Uterus (tissue), 2 donors: Measurements from ENCODE around the gene ZNRD2.

Experiments
- POLR2A ChIP-seq, 2 donors: fragments of 450-650 bp; IDR thresholded peaks; one replicate each; pipeline ENCODE4 v1.6.1; 2016; ENCODE audit warnings: antibody characterized with exemption in 2 of 2, mild to moderate bottlenecking in 1 of 2, moderate library complexity in 1 of 2
- TF ChIP-seq, protein P1 (sequence below), 4 experiments: fragments of 200-600 bp in 2 of 4; fragments of 450-650 bp in 2 of 4; sonication (generic) in 2 of 4; IDR thresholded peaks; one replicate each; pipeline ENCODE4 v1.5.1; 2016 to 2019; ENCODE audit warnings: antibody characterized with exemption in 4 of 4, mild to moderate bottlenecking in 2 of 4, moderate library complexity in 1 of 4

DNA sequence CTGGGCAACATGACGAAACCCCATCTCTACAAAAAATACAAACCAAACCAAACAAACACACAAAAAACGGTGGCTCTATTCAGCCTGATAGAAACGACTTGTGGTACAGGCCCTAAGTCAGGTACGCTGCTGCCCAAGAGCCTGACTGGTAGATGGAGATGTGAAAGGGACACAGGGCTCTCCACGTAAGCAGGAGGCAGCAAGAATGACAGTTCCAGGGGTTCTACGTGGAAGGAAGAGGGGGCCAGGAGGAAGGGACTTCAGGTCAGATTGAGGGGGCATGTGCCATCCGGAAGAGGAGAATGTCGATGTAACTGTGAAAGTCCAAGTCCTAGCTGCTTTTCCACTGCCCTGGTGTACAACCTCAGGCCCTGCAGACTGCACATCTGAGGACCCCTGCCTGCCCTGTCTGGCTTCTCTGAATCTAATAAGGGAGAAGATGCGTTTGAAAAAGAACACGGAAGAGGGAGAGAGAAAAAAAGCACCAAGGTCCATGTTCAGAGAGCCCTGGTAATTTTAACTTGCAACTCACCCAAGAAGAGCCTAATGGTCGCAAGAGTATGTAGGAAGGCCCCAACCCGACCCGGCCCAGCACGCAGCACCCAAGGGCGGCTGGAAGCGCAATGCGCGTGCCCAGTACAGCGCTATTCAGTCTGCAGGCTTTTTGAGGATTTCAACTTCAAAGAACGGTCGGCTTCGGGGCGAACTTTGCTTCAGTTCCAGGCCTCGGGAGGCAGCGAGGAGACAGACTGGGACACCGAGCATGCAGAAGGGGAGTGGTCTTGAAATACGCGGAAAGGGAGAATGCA is 909 bp upstream of the ZNRD2 start:
- TF ChIP-seq POLR2A (IDR thresholded peaks at IDR 0.05), result no peak
- TF ChIP-seq, protein P1, sequence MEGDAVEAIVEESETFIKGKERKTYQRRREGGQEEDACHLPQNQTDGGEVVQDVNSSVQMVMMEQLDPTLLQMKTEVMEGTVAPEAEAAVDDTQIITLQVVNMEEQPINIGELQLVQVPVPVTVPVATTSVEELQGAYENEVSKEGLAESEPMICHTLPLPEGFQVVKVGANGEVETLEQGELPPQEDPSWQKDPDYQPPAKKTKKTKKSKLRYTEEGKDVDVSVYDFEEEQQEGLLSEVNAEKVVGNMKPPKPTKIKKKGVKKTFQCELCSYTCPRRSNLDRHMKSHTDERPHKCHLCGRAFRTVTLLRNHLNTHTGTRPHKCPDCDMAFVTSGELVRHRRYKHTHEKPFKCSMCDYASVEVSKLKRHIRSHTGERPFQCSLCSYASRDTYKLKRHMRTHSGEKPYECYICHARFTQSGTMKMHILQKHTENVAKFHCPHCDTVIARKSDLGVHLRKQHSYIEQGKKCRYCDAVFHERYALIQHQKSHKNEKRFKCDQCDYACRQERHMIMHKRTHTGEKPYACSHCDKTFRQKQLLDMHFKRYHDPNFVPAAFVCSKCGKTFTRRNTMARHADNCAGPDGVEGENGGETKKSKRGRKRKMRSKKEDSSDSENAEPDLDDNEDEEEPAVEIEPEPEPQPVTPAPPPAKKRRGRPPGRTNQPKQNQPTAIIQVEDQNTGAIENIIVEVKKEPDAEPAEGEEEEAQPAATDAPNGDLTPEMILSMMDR (IDR thresholded peaks at IDR 0.05), result no peak
